ENCODE results near the gene FAM200A. TPM values are rescaled to one million over a fixed set of nuclear protein-coding genes. Genes with fewer than 3 reads are reported as not detected.

FAM200A gene
- total and polyA plus RNA-seq, 2 experiments from 2014 or later = 7.7 to 7.9 TPM

GRCh38 chr7:99594948-99595745 is 43.2 kb upstream of the FAM200A start:
- Mint-ChIP-seq H3K4me3 (no peak overlapping the region), H3K36me3 (ENCODE audit: low read depth) (no peaks in the 10 kb centered on the region)
- ATAC-seq = no peak

More at GRCh38 chr7:99594948-99595745, 43.2 kb upstream of the FAM200A start:
- TF ChIP-seq NANOG (IDR thresholded peaks at IDR 0.05; ENCODE audit: borderline replicate concordance) (no peak), ZNF114 (CRISPR knock-in tag; IDR thresholded peaks at IDR 0.05) (no peak), EZH2phosphoT487 (IDR thresholded peaks at IDR 0.05; ENCODE audit: unreplicated experiment) (no peak), CREB1 (CRISPR knock-in tag; IDR thresholded peaks at IDR 0.05; ENCODE audit: low read depth) (no peak), CTCF (conservative IDR thresholded peaks at IDR 0.05; ENCODE audit: low read depth in 2 of 2) (no peak), ZNF331 (CRISPR knock-in tag; IDR thresholded peaks at IDR 0.05; ENCODE audit: low read depth) (no peak), ZNF462 (CRISPR knock-in tag; IDR thresholded peaks at IDR 0.05) (no peak), POLR2AphosphoS5 (IDR thresholded peaks at IDR 0.05; ENCODE audit: low read depth) (no peak), JUNB (IDR thresholded peaks at IDR 0.05; ENCODE audit: unreplicated experiment) (no peak), STAT1 (IDR thresholded peaks at IDR 0.05; ENCODE audit: unreplicated experiment) (no peak), EZH2 (IDR thresholded peaks at IDR 0.05; ENCODE audit: low read depth, unreplicated experiment) (no peak)
- TF ChIP-seq, protein P1, sequence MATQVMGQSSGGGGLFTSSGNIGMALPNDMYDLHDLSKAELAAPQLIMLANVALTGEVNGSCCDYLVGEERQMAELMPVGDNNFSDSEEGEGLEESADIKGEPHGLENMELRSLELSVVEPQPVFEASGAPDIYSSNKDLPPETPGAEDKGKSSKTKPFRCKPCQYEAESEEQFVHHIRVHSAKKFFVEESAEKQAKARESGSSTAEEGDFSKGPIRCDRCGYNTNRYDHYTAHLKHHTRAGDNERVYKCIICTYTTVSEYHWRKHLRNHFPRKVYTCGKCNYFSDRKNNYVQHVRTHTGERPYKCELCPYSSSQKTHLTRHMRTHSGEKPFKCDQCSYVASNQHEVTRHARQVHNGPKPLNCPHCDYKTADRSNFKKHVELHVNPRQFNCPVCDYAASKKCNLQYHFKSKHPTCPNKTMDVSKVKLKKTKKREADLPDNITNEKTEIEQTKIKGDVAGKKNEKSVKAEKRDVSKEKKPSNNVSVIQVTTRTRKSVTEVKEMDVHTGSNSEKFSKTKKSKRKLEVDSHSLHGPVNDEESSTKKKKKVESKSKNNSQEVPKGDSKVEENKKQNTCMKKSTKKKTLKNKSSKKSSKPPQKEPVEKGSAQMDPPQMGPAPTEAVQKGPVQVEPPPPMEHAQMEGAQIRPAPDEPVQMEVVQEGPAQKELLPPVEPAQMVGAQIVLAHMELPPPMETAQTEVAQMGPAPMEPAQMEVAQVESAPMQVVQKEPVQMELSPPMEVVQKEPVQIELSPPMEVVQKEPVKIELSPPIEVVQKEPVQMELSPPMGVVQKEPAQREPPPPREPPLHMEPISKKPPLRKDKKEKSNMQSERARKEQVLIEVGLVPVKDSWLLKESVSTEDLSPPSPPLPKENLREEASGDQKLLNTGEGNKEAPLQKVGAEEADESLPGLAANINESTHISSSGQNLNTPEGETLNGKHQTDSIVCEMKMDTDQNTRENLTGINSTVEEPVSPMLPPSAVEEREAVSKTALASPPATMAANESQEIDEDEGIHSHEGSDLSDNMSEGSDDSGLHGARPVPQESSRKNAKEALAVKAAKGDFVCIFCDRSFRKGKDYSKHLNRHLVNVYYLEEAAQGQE (IDR thresholded peaks at IDR 0.05; ENCODE audit: unreplicated experiment) = no peak
- Histone ChIP-seq H3K4me3 (no peak overlapping the region), H3K27me3 (ENCODE audit: insufficient read depth) (no peaks in the 10 kb centered on the region), H3K9me2 (ENCODE audit: insufficient read depth) (no peaks in the 10 kb centered on the region), H3K4me1 (ENCODE audit: insufficient read depth) (no peaks in the 10 kb centered on the region), H3K27ac (ENCODE audit: low read depth) (no peak overlapping the region), H2AFZ (no peak overlapping the region), H3K36me3 (ENCODE audit: insufficient read depth) (0 out of 2 replicates have a peak, but pooled peaks cover 4% of the 10 kb centered on the region), H4K20me1 (replicated peaks; ENCODE audit: insufficient read depth) (no peaks in the 10 kb centered on the region), H3K79me2 (replicated peaks; ENCODE audit: insufficient read depth) (no peaks in the 10 kb centered on the region), H3F3A (replicated peaks; ENCODE audit: low read depth) (peaks cover 8% of the 10 kb centered on the region), H3K4me2 (no peak overlapping the region)
- no peak for DNase-seq (ENCODE audit: low spot score)
- Mint-ChIP-seq H3K27me3 (ENCODE audit: insufficient read depth, low read depth, poor library complexity) (no peaks in the 10 kb centered on the region), H3K9me3 (no peaks in the 10 kb centered on the region), H3K4me1 (no peaks in the 10 kb centered on the region), H3K27ac (no peak overlapping the region)

Measured in GM23338 (cell line).